Fibroblast of skin of right quadriceps (primary cell): ENCODE data around the gene MRPL3.
A peak's percentile ranks its signal among the peaks of the same experiment; 100 is the strongest.

ENCODE experiments used
- DNase-seq: peaks from one replicate; pipeline ENCODE4 v3.0.0-alpha.2; 2013

Gene MRPL3

DNA sequence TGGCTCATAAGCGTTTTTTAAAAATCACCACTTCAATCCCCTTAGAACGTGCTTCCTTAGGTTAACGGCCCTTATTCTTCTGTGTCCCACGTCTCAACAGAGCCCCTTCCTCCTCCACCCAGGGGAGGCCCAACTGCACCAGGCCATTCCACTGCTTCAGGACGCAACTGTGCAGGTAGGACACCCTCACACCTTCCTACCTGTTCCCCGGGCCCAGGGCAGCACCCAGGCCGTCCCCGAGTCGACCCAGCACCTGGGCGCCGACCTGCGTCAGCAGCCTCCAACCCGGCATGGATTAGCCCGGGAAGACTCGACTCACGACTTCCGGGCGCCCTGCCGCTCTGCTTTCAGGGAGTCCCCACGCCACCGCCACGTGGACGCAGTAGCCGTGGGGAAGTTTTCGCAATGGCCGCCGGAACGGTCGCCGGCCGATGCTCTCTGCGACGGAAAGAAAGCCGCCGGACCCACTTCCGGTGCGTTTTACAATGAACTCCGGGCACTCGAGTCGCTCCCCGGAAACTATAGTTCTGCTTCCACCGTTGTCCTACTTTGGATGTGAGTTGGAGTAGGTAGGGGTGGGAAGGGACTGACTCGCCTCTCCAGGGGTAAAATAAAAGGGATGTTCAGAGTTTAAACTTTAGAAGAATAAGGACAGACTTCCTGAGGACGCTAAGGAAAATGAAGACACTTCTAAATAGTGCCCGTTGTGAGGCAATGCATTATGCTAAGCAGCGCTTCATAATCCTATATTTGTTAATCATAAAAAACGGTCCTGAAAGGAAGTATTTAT, at the start of gene MRPL3:
TSS of gene MRPL3 (minus strand) at position 442 of the 790 bp plus-strand sequence. CDS start at position 292, 150 bp downstream.
- DNase-seq = peak; percentile 91

DNA sequence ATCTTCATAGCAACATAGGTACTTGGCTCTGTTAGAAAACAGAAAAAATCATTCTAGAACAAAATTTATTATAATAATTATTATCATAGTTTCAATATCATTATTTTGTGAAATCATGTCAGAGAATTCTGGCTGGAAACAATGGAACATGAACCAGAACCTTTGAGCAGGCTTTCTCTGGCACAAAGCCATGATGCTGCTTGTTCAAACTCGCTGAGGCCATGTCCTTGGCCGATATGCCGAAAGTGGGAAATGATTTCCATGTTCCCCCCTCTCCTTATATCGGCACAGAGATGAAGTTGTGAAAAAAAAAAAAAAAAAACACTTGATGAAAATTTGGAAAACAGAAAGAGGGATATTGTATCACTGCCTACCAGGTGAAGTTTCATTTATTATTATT, 49.0 kb upstream of the MRPL3 start:
- DNase-seq = no peak

DNA sequence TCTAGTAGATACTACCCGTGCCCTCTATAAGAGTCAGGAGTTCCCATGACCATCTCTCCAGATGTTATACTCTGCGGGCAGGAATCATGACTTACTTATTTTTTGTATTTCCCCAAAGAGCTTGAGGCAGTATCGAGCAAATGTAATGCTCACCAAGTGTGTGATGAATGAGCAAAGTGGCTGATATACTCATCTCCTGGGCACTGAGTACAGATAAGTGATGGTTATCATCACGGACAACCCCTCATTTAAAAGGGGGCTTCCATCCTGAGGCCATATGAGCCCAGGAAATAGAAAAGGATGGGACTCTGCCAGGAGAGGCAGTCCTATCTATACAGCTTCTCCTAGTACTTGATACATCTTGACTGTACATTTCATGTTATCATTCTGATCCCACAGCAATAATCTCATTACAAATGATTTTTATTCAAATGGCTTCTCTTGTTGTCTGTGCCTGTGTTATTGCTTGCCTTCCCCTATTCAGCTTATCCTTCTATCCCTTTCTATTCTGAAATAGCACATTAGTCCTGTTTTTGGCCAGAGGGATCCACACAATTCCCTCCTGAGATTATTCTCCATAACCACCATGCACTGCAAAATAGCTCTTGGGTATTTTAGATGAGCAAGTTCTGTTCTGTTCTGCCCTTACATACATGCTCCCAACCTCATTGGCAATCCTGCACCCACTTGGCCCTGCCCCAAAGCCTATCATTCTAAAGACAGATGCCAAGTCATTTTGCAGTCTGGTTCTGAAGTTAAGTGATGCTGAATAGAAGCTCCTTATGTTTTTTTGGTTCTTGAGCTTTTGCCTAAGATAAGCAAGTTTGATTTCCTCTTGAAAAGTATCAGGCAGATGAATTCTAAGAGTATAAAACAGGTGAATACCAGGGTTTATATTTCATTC, 48.0 kb upstream of the MRPL3 start:
- DNase-seq = no peak

DNA sequence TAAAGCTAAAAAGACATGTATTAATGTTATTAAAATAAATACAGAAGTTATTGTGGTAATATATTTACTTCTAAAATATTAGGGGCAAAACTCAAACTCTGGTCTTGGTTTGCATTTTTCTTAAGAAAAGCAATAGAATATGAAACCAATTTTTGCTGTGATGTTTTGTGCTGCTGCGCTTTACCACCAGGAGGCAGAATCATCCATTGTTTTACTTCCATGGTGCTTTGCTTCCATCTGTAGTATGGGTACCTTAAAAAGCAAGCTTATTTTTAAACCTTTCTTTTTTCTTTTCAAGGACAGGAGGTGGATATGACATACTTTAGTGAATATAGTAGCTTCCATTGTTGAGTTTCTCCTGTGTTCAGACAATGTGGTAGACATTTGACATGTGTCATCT, 46.6 kb upstream of the MRPL3 start:
- DNase-seq = no peak

DNA sequence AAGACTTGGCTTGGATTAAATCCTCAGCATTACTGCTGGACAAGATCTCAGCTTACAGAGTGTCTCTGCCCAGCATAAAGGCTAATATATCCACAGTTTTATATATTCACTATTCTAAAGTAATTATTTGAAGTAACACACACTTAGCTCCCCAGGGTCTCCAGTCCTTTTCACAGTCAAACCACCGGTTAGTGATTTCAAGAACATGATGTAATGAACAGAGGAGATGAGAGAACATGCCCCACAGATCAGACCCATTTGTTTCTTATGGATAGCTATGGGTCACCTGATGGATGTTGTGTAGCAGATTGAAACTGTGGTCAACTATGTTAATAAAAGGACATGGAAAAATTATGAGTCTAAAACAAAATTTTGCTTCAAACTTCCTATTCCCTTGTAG, 44.8 kb upstream of the MRPL3 start:
- DNase-seq = no peak

DNA sequence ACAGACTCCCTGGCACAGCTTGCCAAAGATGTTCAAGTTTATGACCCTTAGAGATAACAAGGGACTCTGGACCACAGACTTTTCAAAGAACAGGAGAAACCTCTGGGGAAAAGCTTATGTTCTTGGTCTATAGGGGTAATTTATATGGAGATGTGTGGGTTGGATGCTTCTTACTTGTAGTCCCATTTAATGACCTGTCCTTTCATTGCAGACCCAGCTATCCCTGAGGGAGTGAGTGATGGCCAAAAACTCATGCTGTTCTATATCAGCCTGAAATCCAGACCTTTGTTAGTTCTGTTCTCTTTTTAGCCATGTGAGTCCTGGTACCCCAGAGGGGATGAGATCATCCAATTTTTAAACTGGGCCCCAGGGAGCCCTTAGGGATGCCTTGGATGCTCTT, 43.7 kb upstream of the MRPL3 start:
- no peak for DNase-seq

DNA sequence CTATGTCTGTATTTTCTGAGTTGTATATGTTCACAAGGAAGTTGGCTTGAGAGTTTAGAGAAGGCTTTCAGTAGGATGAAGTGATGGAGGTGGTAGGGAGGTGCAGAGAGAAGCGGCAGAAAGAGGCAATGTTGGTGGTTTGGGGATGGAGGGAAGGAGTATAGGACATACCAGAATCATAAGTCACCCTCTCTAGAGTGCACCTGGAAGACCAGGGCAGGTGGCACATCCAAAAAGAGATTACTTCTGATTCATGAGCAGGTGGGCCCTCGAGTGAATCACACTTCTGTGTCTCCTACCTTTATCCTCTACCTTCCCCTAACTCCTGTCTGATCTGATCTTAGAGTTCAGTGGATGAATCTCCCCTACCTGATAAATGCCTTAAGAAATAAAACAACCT, 41.8 kb upstream of the MRPL3 start:
- no peak for DNase-seq

DNA sequence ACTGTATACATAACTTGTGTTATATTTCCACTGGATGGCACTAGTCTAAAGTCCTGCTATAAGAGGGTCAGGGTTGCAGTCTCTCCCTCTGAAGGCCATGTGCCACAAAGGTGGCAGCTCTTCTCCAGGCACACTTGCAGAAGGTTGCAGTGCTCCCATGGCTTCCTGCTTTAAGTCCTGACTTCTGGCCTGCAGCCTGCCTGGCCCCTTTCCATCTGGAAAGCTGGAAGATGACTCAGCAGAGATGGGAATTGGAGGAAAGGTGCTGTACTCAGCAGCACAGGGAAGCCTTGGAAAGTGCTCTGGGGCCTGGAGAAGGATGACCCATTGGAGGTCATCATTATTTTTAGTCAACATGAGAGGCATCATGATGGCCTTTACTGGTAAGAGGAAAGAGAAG, 40.9 kb upstream of the MRPL3 start:
- DNase-seq = peak; percentile 87

DNA sequence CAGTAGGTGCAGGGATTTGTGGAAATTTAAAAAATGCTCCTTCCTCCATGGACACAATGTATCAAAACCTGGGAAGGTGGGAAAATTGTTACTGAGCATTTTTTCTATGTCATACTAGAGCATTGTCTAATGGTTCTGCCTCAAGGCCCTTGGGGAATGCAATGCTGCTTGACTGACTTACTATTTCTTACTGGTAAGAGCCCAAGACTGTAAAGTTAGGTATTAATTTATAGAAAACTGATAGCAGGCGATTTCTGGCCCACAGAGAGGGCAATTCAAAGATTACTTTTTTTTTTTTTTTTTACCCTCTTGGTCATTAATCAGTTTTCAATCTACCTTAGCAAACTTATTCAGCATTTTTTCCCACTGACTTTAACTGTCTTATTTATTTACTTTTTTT, 38.5 kb upstream of the MRPL3 start:
- no peak for DNase-seq

DNA sequence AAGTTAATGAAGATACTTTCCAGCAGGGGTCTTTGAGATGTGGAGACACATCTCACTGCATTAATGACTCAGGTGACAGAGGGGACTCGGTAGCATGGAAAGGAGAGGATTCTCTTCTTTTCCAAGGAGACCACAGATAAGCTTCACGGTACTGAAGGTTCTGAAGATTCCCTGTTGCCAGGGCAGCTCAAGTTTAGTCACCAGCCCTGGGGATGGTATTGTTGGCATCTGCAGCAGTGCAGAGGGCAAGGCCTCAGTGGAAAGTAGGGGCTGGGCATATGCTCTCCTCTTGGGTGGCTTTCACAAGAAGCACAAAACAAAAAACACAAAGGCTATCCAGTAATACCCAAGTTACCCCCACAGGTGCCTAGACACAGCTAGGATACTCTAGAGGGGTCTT, 38.0 kb upstream of the MRPL3 start:
- no peak for DNase-seq

DNA sequence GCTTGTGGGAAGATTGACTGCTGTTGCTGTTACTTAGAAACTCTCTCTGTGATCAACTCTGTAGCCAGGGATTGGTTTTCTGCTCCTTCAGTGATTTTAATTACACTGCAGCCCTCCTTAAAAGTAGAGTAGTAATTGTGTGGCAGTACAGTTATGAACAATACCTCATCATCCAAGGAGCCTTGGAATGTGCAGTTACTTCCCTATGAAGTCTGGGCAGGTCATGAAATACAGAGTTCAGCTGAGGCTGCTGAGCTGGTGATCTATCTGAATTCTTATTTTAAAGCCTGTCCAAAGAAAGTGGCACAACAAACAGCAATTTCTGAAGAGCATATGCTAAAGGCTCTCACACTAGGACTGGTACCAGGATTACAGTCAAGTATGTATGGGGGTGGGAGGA, 37.4 kb upstream of the MRPL3 start:
- DNase-seq = peak; percentile 13

DNA sequence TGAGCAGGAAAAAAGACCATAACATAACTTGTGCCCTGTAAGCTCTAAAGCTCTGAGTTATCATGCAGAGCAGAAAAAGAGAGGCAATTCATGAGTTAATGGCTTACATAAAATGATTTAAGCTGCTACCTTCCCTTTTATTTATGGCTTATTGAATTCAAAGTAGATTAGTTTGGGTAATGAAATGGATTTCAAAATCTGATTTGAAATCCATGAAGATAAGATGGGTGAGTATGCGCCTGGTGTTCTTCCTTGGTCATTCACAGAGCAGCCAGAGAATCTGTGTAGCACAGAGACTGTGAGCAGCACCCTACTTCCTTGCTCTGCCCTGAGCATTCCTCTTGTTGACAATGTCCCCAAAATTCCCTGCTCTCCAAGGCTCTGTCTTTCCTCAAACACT, 36.2 kb upstream of the MRPL3 start:
- DNase-seq = no peak

DNA sequence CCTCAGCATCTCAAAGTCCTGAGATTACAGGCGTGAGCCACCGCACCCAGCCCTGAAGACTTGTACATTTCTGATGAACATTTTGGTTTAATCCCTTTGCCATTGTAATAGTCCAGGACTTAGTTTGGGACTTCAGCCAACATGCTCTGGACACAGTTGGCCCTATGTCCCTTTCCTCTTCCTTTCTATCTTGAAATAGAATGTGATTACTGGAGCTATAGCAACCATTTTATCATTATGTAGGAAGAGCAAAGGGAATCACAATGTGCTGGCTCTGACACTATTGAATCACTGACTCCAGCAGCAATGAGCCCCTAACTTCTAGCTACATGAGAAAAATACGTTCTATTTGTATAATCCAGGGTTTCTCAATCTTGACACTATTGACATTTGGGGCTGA, 34.8 kb upstream of the MRPL3 start:
- no peak for DNase-seq

DNA sequence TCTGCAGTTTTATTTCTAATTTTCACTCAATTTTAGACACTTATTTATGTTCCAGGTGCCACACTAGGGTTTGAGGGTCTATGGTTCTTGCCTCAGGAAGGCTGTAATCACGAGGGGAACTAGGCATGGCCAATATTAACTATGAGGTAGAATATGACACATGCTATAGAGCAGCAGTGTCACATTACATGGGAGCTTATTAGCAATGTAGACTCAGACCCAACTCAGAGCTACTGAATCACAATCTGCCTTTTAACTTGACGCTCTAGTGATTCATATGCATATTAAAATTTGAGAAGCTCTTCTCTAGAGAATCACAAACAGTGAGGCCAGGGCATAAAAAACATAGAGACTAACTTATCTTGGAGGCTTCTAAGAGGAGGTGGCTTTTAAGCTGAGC, 32.8 kb upstream of the MRPL3 start:
- DNase-seq = peak; percentile 75

DNA sequence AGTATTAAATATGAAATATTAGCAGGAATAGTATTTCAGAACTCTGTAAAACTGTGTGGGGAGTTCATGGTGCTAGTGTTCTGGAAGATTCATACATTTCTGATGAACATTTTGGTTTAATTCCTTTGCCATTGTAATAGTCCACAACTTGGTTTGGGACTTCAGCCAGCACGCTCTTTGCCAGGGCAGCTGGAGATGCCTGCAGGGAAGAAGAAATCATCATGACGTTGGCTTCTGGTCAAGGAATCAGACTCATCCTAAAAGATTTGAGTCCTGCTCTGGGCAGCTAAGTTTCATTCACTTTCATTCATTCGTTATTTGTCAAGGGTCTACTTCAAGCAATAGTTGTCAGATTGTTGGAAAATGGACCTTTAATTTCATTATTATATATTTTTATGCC, 32.4 kb upstream of the MRPL3 start:
- DNase-seq = peak; percentile 20

DNA sequence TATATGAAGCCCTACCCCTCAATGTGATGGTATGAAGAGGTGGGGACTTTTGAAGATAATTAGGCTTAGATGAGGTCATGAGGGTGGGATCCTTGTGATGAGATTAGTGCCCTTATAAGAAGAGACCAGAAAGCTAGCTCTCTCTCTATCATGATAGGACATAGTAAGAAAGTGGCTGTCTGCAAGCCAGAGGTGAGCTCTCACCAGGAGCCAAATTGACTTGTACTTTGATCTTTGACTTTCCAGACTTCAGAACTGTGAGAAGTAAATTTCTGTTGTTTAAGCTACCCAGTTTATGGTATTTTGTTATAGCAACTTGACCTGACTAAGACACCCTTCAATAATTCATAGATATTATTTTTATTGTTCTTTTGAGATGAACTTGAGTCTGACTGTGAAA, 29.9 kb upstream of the MRPL3 start:
- no peak for DNase-seq

DNA sequence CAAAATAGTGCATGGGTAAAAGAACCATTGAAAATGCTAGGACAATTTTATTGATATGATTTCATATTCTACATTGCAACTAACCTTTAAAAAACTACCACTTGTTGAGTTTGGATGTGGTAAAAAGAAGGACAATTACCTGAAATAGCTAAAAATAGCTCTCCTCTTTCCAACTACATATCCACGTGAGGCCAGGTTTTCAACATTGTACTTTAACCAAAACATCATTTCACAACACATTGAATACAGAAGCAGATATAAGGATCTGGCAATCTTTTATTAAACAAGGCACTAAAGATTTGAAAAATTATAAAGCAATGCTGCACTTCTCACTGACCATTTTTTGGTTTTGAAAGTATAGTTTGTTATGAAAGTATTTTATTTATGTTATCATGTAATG, 28.1 kb upstream of the MRPL3 start:
- DNase-seq = no peak

DNA sequence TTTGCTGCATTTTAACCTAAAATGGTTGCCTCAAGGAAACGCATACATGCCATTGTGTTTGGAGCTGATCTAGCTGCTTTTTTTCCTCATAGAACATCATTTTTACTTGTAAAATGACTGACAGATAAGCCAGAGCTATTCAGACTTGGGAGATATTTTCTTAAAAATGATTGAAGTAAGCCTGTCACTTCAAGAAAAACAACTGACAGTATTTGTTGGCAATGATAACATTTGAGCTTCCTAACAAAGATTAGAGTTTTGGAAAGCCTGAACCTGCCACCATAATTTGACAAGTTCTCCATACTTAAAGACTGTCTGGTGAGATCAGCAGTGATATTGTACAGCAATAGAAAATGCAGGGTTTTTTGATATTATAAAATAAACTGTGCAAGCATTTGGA, 27.6 kb upstream of the MRPL3 start:
- DNase-seq = no peak

DNA sequence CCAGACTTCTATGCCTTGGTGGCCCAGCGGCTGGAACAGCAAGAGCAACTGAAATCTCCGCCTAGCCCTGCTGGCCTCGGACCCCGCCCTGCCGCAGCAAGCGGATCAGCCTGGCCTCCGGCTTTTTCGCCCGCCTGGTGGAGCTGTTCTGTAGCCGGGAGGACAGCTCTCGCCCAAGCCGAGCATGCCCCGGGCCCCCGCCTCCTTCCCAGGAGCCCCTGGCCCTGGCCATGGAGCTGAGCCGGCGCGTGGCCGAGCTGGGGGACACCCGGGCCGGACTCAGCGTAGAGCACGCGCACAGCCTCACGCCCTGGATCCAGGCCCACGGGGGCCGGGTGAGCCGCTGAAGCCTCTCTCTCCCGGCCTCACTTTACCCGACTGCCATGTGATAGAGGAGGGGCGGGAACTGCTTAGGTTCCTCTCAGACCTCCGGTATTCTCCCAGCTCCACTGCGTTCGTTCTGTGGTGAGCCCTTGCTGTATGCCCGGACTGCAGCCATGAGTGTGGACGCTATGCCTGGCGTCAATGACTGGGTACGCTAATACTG, 24.1 kb upstream of the MRPL3 start:
- peak; percentile 66 for DNase-seq

DNA sequence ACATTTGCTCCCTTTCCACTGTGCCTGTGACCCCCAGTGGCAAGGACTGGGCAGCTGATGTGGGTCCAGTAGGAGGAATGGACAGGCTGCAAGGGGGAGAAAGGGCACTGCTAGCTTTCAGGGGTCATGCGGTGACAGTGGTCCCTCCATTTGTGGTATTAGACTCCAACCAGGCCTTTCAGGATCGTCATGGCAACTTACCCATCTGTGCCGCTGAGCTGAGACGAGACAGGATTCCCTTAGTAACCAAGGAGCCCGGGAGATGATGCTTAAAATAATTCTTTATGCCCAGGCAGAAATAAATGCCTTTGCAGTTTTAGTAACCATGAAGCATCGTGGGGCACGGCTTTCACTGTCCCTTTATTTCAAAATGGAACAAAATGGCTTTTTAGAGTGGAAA, 15.9 kb upstream of the MRPL3 start:
- DNase-seq = no peak

DNA sequence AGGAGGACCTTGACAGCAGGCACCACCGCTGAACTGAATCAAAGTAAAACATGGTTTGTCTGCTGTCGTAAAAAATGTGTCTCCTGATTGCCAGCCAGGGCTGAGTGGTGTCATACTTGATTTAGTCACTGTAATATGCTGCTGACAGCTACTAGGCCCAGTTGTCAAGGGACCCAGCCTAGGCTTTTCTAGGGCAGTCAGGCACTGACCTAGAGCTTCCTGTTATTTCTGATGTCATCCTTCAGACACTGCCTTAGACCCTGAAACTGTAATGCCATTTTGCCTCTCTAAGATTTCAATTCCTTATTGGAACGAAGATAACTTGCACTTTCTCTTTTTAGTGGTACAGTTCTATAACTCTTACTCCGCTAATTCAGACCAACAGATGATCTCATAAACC, 2.6 kb upstream of the MRPL3 start:
- DNase-seq = no peak

DNA sequence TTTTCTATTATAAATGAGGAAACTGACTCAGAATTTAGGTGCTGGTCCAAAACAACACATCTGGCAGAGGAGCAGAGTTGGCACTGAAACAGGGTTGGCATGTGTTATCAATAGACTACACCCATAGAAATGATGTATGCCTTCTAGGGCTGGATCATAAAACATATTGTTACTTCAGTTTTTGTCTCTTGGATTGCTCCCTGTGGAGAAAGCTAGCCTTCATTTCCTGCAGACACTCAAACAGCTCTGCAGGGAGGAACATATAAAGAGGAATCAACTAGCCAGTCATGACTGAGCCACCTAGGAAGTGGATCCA, 507 bp upstream of the MRPL3 start:
- DNase-seq = peak; percentile 19

DNA sequence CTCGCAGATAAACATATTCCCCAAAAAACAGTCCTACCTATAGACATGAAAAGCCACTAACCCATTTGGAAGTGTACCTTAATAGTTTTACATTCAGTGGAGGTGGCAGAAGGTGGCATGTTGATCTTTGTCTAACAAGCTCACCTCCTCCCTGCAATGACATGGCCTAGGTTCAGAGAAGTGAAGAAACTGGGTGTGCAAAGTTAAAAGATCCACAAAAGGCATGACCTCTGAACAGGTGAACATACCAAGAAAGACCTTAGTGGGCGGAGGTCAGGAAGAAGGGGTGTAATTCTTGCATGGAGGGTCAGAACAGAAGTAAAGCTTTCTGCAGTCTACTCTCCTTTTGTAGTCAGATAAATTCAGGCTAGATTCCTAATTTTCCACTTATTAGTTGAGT, 822 bp downstream of the MRPL3 start:
- no peak for DNase-seq

DNA sequence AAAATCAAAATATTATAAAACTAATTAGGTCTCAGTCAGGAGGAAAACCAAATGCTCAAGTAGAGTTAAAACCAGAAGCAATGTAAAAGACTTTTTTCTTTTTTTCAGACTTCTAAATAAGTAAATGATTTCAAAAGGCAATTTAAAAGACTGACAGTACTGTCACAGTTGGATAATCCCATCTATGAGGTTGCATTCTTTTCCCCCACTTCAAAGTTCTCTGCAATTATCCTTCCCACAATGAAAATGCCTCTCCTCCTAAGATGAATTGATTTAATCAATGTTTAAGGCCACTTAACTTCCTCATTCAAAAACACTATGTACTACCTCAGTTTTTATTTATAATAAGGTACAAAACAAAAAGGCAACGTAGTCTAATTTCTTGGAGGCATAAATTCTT, 8.1 kb downstream of the MRPL3 start:
- no peak for DNase-seq
